HG03064 (cell line): ENCODE results near the gene TMEM147.

Experiments used
- ATAC-seq: cut with Tn5 transposase; IDR thresholded peaks from one replicate; pipeline ENCODE4 v1.9.1; 2021; ENCODE audit warnings: low read depth; ENCODE audit not compliant: unreplicated experiment

Gene TMEM147

GRCh38 chr19:35545001-35545854, at the start of gene TMEM147:
Gene TMEM147, plus strand, starts transcription at chr19:35545626. Its CDS starts 114 bp downstream, at chr19:35545740.
- no peak for ATAC-seq

- no peak for ATAC-seq
These were observed 48.0 kb upstream of the TMEM147 start for GRCh38 chr19:35497406-35497805.

GRCh38 chr19:35498220-35498619, 47.2 kb upstream of the TMEM147 start:
- ATAC-seq = no peak

GRCh38 chr19:35498984-35499527, 46.4 kb upstream of the TMEM147 start:
- ATAC-seq = no peak

GRCh38 chr19:35500611-35501010, 44.8 kb upstream of the TMEM147 start:
- no peak for ATAC-seq

GRCh38 chr19:35501684-35502083, 43.7 kb upstream of the TMEM147 start:
- ATAC-seq = no peak

- no peak for ATAC-seq
These were observed 42.7 kb upstream of the TMEM147 start for GRCh38 chr19:35502751-35503150.

- ATAC-seq = no peak
These were observed 39.4 kb upstream of the TMEM147 start for GRCh38 chr19:35506011-35506410.

GRCh38 chr19:35507561-35507960, 37.9 kb upstream of the TMEM147 start:
- ATAC-seq = no peak

GRCh38 chr19:35508129-35508528, 37.3 kb upstream of the TMEM147 start:
- no peak for ATAC-seq

GRCh38 chr19:35509018-35509652, 36.3 kb upstream of the TMEM147 start:
- ATAC-seq = no peak

GRCh38 chr19:35509861-35510625, 35.4 kb upstream of the TMEM147 start:
- ATAC-seq = no peak

- ATAC-seq = no peak
These were observed 34.8 kb upstream of the TMEM147 start for GRCh38 chr19:35510626-35510964.

GRCh38 chr19:35511337-35511736, 34.1 kb upstream of the TMEM147 start:
- no peak for ATAC-seq

GRCh38 chr19:35512831-35513627, 32.4 kb upstream of the TMEM147 start:
- no peak for ATAC-seq

GRCh38 chr19:35513628-35514281, 31.7 kb upstream of the TMEM147 start, which contains the start of gene DMKN:
Gene DMKN, minus strand, starts transcription at chr19:35513649. Its CDS starts 174 bp downstream, at chr19:35513475.
- no peak for ATAC-seq

- ATAC-seq = no peak
These were observed 31.1 kb upstream of the TMEM147 start for GRCh38 chr19:35514282-35514809.

GRCh38 chr19:35516310-35516709, 29.1 kb upstream of the TMEM147 start:
- no peak for ATAC-seq

GRCh38 chr19:35517342-35517741, 28.1 kb upstream of the TMEM147 start:
- ATAC-seq = no peak
